DOHH2 (cell line): ENCODE results near the gene PPP1R13B.

Source experiments
- CTCF ChIP-seq: fragments of 200-600 bp; sonication (generic); IDR thresholded peaks from one replicate; pipeline ENCODE4 v1.5.1; 2014; ENCODE audit warnings: antibody characterized with exemption, mild to moderate bottlenecking, low read depth, low read length; ENCODE audit not compliant: poor library complexity, severe bottlenecking
- EZH2phosphoT487 ChIP-seq: fragments of 200-600 bp; sonication (generic); IDR thresholded peaks from 2 replicates; pipeline ENCODE4 v1.6.1; 2017; ENCODE audit warnings: borderline replicate concordance, mild to moderate bottlenecking, antibody characterized with exemption, low read length, moderate library complexity, mixed read lengths

- no peak for TF ChIP-seq CTCF
- no peak for TF ChIP-seq EZH2phosphoT487
Measured at GRCh38 chr14:103710771-103711377, 136.5 kb downstream of the PPP1R13B start.
